Glutamatergic neuron (in vitro differentiated cells): Measurements from ENCODE around the gene RAMP1. TPM values are rescaled to one million over a fixed set of nuclear protein-coding genes. Genes with fewer than 3 reads are reported as not detected.

Experiments used
- DNase-seq: peaks from one replicate; pipeline ENCODE4 v3.0.0; 2022
- H3K27ac Mint-ChIP-seq: one replicate; pipeline ENCODE4 v1.8.0; 2020; ENCODE audit warnings: mild to moderate bottlenecking, mixed read lengths, inconsistent platforms; ENCODE audit not compliant: unreplicated experiment
- H3K27me3 Mint-ChIP-seq: one replicate; pipeline ENCODE4 v1.8.0; 2020; ENCODE audit warnings: mild to moderate bottlenecking, moderate library complexity, mixed read lengths, inconsistent platforms; ENCODE audit not compliant: unreplicated experiment
- H3K36me3 Mint-ChIP-seq: one replicate; pipeline ENCODE4 v1.8.0; 2020; ENCODE audit warnings: mild to moderate bottlenecking, mixed read lengths, inconsistent platforms; ENCODE audit not compliant: unreplicated experiment
- H3K4me1 Mint-ChIP-seq: one replicate; pipeline ENCODE4 v1.8.0; 2020; ENCODE audit warnings: mild to moderate bottlenecking, low read depth, mixed read lengths, inconsistent platforms; ENCODE audit not compliant: unreplicated experiment
- H3K4me3 Mint-ChIP-seq: one replicate; pipeline ENCODE4 v1.8.0; 2020; ENCODE audit warnings: mild to moderate bottlenecking, mixed read lengths, inconsistent platforms; ENCODE audit not compliant: unreplicated experiment
- H3K9me3 Mint-ChIP-seq: one replicate; pipeline ENCODE4 v1.8.0; 2020; ENCODE audit warnings: mild to moderate bottlenecking, moderate library complexity, mixed read lengths, inconsistent platforms; ENCODE audit not compliant: unreplicated experiment
- total RNA-seq: library from RNA; stranded (reverse); fragmentation: NEBNext Ultra II Directional; extraction: Animal tissue kit (Norgen Biotek cat#: 25700); gene quantifications from one replicate; pipeline ENCODE4 v1.2.1, GENCODE V29; 2021; ENCODE audit not compliant: unreplicated experiment
- TF ChIP-seq, protein P1 (sequence below): fragments of 200-600 bp; sonication (generic); IDR thresholded peaks from one replicate; pipeline ENCODE4 v1.5.0; 2021; ENCODE audit not compliant: partially characterized antibody, unreplicated experiment

Gene RAMP1
- total RNA-seq, 1 donor from 2014 or later = 7.6 TPM

DNA sequence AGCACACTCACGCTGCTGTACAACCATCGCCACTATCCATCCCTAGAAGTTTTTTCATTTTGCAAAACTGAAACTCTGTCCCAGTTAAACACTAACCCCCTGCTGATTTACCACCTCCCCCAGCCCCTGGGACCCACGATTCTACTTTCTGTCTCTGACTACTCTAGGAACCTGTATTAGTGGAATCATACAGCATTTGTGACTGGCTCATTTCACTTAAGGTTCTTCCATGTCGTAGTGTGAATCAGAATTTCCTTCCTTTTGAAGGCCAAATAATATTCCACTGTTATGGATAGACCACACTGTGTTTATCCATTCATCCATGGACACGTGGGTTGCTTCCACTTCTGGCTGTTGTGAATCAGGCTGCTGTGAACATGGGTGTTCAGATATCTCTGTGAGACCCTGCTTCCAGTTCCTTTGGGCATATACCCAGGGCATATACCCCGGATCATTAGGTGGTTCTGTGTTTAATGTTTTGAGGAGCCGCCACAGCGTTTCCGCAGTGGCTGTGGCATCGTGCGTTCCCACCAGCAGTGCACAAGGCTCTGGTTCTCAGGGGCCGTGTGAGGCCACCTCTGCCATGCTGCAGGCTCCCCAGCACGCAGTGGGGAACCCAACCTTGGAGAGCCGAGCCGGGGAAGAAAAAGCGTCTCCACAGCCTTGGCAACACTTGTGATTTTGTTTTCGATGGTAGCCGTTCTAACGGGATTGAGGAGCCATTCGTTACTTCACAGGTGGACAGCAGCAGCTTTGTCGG, 10.1 kb downstream of the RAMP1 start:
- Mint-ChIP-seq H3K4me3 (no peak overlapping the region), H3K27ac (no peak overlapping the region), H3K9me3 (peaks cover 8% of the 10 kb centered on the region), H3K36me3 (peaks cover 9% of the 10 kb centered on the region), H3K4me1 (peaks cover 11% of the 10 kb centered on the region), H3K27me3 (peaks cover 4% of the 10 kb centered on the region)
- TF ChIP-seq, protein P1, sequence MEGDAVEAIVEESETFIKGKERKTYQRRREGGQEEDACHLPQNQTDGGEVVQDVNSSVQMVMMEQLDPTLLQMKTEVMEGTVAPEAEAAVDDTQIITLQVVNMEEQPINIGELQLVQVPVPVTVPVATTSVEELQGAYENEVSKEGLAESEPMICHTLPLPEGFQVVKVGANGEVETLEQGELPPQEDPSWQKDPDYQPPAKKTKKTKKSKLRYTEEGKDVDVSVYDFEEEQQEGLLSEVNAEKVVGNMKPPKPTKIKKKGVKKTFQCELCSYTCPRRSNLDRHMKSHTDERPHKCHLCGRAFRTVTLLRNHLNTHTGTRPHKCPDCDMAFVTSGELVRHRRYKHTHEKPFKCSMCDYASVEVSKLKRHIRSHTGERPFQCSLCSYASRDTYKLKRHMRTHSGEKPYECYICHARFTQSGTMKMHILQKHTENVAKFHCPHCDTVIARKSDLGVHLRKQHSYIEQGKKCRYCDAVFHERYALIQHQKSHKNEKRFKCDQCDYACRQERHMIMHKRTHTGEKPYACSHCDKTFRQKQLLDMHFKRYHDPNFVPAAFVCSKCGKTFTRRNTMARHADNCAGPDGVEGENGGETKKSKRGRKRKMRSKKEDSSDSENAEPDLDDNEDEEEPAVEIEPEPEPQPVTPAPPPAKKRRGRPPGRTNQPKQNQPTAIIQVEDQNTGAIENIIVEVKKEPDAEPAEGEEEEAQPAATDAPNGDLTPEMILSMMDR = no peak
- no peak for DNase-seq

DNA sequence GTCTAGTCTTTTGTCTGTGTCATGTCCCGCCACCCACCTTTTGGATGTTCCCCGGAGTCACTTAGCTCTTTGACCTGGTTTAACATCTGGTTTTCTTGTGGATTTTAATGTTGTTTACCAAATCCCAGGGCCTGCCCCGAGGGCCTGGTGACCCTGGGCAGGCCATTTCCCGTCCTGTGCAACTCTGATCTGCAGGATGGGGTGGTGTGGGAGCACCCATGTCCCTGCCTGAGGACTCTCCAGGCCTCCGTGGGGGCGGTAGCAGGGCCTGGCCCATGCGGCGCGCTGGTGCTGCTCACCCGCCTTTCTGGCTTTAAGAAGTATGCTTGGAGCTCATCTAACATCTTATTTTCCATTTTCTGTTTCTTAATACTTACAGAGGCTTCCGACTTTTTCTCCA, 10.7 kb downstream of the RAMP1 start:
- H3K4me3 Mint-ChIP-seq = no peak overlapping the region

DNA sequence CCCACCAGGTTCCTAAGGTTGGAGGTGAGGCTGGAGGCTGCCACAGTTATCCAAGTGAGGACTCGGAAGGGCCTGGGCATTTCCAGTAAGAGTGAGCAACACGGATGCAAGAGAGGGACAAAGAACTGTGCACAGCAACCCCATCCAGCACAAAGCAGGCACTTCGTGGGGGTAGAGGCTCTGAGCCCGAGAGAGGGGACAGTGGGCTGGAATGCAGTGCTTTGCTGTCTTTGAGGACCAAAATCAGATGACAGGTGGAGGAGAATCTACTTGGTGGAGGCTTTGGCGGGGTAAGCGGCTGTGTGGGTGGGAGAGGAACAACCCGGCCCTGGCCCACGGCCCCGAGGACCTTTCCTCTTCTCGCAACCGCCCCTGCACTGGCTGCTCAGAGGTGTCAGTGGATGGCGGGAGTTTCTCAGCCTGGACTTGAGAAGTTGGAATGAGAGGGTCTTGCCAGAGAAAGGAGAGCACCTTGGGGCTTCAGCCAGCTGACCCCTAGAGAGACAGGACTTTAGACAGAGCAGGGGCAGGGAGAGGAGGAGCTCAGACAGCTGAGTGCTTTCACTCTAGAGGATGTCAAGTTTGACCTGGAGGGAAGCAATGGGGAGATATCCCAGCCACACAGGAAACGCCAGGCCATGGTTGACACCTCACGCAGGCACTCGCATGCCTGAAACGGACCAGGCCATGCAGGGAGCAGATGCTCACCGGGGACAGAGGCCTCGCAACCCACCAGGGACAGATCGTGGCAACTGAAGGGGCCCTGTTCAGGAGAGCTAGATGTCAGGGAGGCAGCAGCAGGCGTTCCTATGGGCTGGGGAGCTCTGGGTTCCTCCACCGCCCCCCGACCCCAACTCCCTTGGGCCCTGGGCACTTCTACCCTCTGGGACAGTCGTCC, 11.6 kb downstream of the RAMP1 start:
- Mint-ChIP-seq H3K36me3 (peaks cover 9% of the 10 kb centered on the region), H3K4me1 (peaks cover 8% of the 10 kb centered on the region), H3K27ac (no peak overlapping the region), H3K27me3 (peaks cover 4% of the 10 kb centered on the region), H3K9me3 (peaks cover 8% of the 10 kb centered on the region), H3K4me3 (no peak overlapping the region)
- TF ChIP-seq, protein P1 = no peak
- no peak for DNase-seq

More for the DNA sequence above, 10.7 kb downstream of the RAMP1 start:
- H3K4me1 Mint-ChIP-seq = peaks cover 8% of the 10 kb centered on the region
- peaks cover 9% of the 10 kb centered on the region for H3K36me3 Mint-ChIP-seq
- H3K27me3 Mint-ChIP-seq = peaks cover 4% of the 10 kb centered on the region
- DNase-seq = no peak
- no peak overlapping the region for H3K27ac Mint-ChIP-seq
- H3K9me3 Mint-ChIP-seq = peaks cover 8% of the 10 kb centered on the region
- TF ChIP-seq, protein P1 = no peak

DNA sequence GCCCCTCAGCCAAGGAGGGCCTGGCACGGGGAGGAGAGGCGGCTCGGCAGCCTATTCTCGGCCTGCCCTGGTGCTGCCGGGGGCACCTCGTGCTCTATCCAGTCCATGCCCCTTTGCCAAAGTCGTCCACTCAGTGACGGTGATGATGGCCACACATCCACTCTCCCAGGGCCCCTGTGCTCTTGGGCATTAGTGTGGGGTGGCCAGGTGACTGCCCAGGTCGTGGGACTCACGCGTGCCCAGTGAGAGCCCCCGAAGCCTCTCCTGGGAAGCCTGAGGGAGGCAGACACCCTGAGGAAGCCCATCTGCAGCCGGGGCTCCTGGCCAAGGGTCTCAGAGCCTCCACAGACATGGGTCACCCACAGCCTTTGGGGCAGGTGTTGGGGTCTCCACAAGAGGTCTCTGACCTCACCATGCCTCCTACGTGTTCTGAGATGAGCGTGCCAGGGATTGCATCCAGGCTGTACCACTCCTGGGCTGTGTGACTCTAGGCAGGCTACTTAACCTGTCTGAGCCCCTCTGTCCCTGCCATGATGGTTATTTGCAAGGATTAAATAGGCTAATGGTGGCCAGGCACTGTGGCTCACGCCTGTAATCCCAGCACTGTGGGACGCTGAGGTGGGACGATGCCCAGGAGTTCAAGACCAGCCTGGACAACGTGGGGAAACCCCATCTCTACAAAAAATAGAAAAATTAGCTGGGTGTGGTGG, 12.9 kb downstream of the RAMP1 start:
- peaks cover 8% of the 10 kb centered on the region for H3K9me3 Mint-ChIP-seq
- no peak overlapping the region for H3K4me3 Mint-ChIP-seq
- peaks cover 4% of the 10 kb centered on the region for H3K27me3 Mint-ChIP-seq

More for the DNA sequence above, 12.9 kb downstream of the RAMP1 start:
- H3K27ac Mint-ChIP-seq = no peak overlapping the region
- peaks cover 5% of the 10 kb centered on the region for H3K4me1 Mint-ChIP-seq
- TF ChIP-seq, protein P1 = no peak
- DNase-seq = no peak
- peaks cover 9% of the 10 kb centered on the region for H3K36me3 Mint-ChIP-seq
